ENCODE measurements around the gene FCRLB.

Gene FCRLB

DNA sequence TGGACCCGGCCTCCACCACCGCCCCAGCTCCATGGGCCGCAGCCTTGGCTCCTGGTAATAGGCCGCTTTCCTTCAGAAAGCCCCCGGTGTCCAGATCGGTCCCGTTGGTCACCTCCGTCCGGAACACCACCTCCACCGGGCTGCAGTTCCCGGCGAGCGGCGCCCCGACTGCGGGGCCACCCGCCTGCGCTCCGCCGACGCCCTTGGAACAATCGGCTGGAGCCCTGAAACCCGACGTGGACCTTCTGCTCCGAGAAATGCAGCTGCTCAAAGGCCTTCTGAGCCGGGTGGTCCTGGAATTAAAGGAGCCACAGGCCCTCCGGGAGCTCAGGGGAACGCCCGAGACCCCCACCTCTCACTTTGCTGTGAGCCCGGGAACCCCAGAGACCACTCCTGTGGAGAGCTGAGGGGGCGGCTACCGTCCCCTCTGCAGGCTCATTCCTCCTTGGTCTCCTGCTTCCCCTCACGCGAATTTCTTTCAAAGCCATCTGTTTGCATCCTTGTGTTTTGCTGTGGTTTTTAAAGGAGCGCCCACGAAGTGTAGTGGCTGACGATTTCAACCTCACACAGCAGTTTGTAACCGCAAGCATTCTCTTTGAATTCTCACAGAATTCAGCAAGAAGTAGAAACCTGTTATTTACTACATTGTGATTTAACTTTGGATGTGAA, 6.0 kb downstream of the FCRLB start:
- H3K9me3 Mint-ChIP-seq (ENCODE audit: low read depth), result no peaks in the 10 kb centered on the region
- no peaks in the 10 kb centered on the region for H3K36me3 Mint-ChIP-seq
- peak overlapping the region; percentile 92 for H3K4me3 Mint-ChIP-seq
- peak overlapping the region; percentile 72 for H3K27ac Mint-ChIP-seq
- peaks cover 4% of the 10 kb centered on the region for H3K27me3 Mint-ChIP-seq
- peaks cover 47% of the 10 kb centered on the region for H3K4me1 Mint-ChIP-seq (ENCODE audit: low read depth)

DNA sequence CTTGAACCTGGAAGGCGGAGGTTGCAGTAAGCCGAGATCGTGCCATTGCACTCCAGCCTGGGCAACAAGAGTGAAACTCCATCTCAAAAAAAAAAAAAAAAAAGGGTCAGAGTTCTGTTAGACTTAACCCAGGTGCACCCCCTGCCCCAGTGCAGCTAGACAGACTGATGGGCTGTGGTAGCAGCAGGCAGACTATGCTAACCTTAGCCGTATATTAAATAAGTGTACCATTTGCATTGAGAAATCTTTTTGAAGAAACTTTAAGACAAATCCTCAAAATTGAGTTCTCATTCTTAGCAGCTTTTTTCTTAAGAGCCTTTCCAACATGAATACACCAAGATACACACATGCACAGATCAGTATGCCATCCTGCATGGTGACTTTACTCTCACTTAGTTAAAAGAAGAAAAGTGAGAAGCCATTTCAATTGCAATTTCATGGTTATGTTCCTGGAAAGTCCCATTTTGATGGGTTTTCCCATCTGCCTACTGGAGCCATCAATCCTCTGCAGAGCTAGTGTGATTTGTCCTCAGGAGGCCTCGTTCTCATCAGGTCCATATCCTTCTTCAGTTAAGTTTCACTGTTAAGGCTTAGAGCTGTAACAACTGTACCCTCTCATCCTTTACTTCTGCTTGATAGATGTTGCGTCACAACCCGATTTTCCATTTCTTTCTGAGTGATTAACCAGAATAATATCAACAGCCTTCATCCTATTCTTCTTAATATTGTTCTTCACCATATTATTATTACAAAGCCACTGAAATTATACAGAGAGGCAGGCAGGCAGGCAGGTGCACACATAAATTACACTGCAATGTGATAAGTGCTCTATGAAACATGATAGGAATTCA, 7.3 kb downstream of the FCRLB start:
- Mint-ChIP-seq H3K27me3 (peaks cover 2% of the 10 kb centered on the region), H3K4me3 (peak overlapping the region; percentile 7), H3K9me3 (ENCODE audit: low read depth) (no peaks in the 10 kb centered on the region), H3K36me3 (no peaks in the 10 kb centered on the region), H3K4me1 (ENCODE audit: low read depth) (peaks cover 47% of the 10 kb centered on the region), H3K27ac (peak overlapping the region; percentile 25)

DNA sequence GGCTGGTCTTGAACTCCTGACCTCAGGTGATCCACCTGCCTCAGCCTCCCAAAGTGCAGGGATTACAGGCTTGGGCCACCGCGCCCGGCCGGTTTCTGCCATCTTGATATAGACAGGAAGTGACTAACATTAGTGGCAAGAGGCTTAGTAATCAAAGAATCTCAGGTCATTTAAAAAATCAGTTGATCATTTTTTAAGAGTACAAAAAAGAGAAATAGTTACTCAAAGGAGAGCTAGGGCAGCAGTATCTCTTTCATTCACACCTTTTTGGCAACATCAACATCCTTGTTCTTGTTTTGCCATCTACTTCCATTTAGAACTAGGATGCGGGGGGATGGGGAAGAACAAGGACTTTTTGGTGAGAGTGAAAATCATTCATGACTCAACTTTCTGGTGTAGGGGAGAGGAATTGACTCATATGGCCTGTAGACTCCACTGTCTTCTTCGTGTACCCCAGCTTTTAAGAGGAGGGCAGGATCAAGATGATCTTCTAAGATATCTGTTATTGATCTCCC, 8.8 kb downstream of the FCRLB start:
- H3K27ac Mint-ChIP-seq, result peak overlapping the region; percentile 88
- no peaks in the 10 kb centered on the region for H3K9me3 Mint-ChIP-seq (ENCODE audit: low read depth)
- H3K27me3 Mint-ChIP-seq, result no peaks in the 10 kb centered on the region
- no peaks in the 10 kb centered on the region for H3K36me3 Mint-ChIP-seq
- H3K4me3 Mint-ChIP-seq, result peak overlapping the region; percentile 62
- peaks cover 43% of the 10 kb centered on the region for H3K4me1 Mint-ChIP-seq (ENCODE audit: low read depth)

DNA sequence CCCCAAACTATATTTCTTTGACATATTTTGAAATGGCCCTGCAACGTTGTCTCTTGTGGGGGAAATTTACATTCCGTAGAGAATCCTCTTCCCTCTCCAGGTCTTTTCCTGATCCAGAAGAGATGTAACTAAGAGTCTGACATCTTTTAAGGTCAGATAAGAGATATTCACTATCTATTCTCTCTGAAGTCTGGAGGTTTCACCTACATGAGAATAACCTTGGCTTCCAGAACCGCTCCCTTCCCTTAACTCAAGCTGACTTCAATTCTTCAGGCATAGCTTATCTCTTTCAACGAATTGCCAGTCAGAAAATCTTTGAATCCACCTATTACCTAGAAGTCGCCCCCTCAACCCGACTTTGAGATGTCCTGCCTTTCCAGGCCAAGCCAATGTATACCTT, 9.9 kb downstream of the FCRLB start:
- H3K9me3 Mint-ChIP-seq (ENCODE audit: low read depth), result no peaks in the 10 kb centered on the region
- no peak overlapping the region for H3K4me3 Mint-ChIP-seq
- peaks cover 44% of the 10 kb centered on the region for H3K4me1 Mint-ChIP-seq (ENCODE audit: low read depth)
- no peaks in the 10 kb centered on the region for H3K36me3 Mint-ChIP-seq
- H3K27ac Mint-ChIP-seq, result no peak overlapping the region
- no peaks in the 10 kb centered on the region for H3K27me3 Mint-ChIP-seq

DNA sequence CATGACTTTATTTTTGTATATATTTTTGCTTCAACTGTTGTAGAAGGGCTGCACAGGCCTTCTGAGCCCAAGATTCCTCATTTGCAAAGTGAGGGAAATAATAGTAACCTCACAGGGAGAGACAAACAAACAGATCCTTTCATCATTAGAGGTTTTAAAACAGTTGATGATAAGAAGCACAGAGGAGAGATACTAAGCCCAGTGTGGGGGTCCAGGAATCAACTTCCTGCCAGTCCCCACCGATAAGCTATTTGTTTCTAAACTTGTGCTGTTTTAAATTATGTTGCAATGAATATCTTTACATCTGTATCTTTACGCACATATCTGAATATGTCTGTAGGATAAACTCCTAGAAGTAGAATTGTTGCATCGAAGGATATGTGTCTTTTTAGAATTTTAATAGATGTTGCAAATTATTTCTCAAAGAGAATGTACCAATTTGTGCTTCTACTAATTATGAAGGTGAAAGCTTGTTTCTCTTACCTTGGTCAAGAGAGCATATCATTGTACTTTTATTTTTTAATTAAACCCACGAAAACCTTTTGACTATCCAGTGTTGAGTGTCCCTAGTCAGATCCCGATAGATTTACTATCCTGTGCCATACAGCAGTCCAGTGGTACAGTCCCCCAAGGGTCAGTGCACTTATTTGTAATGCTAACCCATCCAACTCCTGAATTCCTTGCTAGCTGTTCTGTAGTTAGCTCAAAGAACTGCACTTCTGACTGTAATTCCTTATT, 10.8 kb downstream of the FCRLB start:
- Mint-ChIP-seq H3K27me3 (no peaks in the 10 kb centered on the region), H3K36me3 (no peaks in the 10 kb centered on the region), H3K4me3 (no peak overlapping the region), H3K4me1 (ENCODE audit: low read depth) (peaks cover 47% of the 10 kb centered on the region), H3K9me3 (ENCODE audit: low read depth) (no peaks in the 10 kb centered on the region), H3K27ac (no peak overlapping the region)

DNA sequence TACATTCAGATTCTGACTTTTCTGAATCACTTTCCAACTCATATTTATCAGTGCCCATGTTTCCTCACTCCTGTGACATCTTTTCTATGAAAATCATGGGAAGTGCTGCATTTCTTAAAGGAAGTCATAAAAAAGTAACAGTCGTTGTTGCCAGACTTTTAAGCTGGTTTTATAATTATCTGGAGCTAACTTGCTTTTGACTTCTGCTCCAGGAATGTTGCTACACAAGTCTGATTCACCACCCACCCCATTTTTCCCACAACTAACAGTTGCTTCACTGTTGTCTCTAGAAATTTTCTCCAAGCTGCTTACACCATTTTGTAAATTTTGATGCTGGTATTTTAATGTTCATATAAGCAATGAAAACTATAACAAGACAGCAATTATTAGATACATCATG, 12.2 kb downstream of the FCRLB start:
- Mint-ChIP-seq H3K4me3 (no peak overlapping the region), H3K27me3 (no peaks in the 10 kb centered on the region), H3K9me3 (ENCODE audit: low read depth) (no peaks in the 10 kb centered on the region), H3K27ac (no peak overlapping the region), H3K36me3 (no peaks in the 10 kb centered on the region), H3K4me1 (ENCODE audit: low read depth) (peaks cover 39% of the 10 kb centered on the region)

DNA sequence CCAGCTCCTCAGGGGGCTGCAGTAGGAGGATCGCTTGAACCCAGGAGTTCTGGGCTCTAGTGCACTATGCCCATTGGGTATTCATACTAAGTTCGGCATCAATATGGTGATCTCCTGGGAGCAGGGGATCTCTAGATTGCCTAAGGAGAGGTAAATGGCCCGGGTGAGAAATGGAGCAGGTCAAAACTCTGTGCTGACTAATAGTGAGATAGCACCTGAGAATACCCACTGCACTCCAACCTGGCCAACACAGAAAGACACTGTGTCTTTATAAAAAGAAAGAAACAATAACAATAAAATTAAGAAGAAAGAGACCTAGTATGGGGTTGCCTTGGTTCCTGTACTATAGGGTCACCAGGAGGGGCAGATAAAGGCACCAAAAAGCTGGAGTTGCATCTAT, 14.5 kb downstream of the FCRLB start:
- H3K4me3 Mint-ChIP-seq, result no peak overlapping the region
- no peak overlapping the region for H3K27ac Mint-ChIP-seq
- H3K4me1 Mint-ChIP-seq (ENCODE audit: low read depth), result peaks cover 32% of the 10 kb centered on the region
- H3K27me3 Mint-ChIP-seq, result no peaks in the 10 kb centered on the region
- H3K9me3 Mint-ChIP-seq (ENCODE audit: low read depth), result no peaks in the 10 kb centered on the region
- no peaks in the 10 kb centered on the region for H3K36me3 Mint-ChIP-seq

DNA sequence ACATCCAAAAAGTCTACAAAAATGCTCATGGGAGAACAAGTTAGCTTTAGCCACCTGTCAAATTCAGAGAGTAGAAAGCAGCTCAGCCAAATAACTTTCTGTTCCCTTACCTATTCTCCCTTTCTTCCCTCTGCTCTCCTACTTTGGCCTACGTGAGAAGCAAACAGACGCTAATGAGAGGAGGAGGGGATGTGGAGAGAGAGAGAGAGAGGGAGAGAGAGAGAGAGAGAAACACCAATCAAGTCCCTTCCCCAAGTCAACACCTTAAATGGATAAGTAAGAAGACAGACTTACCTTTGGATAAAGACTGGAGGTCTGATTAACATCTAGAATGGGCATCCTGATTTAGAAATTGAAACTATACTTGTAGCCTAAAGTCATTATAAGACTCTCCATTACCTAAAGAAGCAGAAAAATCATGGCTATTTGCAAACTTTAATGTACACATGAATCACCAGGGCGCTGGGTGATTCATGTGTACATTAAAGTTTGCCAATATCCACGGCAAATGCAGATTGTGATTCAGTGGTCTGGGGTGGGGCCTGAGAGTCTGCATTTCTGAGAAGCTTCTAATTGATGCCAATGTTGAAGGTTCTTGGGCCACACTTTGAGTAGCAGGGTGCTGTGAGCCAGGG, 15.1 kb downstream of the FCRLB start:
- no peaks in the 10 kb centered on the region for H3K36me3 Mint-ChIP-seq
- no peak overlapping the region for H3K4me3 Mint-ChIP-seq
- no peaks in the 10 kb centered on the region for H3K9me3 Mint-ChIP-seq (ENCODE audit: low read depth)
- peaks cover 28% of the 10 kb centered on the region for H3K4me1 Mint-ChIP-seq (ENCODE audit: low read depth)
- no peak overlapping the region for H3K27ac Mint-ChIP-seq
- no peaks in the 10 kb centered on the region for H3K27me3 Mint-ChIP-seq

DNA sequence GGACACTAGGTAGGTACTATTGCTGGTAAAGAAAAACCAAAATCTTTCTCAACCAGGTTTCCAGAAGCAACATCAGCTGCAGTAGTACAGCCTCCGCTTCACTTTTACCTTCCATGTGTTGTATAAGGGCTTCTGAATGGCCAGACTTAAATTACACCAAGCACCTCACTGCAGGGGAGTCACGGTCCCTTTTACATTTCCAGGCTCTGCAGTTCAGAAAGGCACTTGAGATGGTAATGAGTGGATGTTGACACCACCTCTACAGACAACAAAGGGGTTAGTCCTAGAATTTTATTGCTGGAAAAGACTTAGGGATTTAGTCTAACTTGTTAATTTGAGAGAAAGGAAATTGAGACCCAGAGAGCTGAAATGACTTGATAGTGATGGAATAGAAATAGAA, 16.3 kb downstream of the FCRLB start:
- H3K4me1 Mint-ChIP-seq (ENCODE audit: low read depth), result peaks cover 26% of the 10 kb centered on the region
- H3K27ac Mint-ChIP-seq, result no peak overlapping the region
- no peak overlapping the region for H3K4me3 Mint-ChIP-seq
- H3K9me3 Mint-ChIP-seq (ENCODE audit: low read depth), result no peaks in the 10 kb centered on the region
- no peaks in the 10 kb centered on the region for H3K36me3 Mint-ChIP-seq
- H3K27me3 Mint-ChIP-seq, result no peaks in the 10 kb centered on the region

DNA sequence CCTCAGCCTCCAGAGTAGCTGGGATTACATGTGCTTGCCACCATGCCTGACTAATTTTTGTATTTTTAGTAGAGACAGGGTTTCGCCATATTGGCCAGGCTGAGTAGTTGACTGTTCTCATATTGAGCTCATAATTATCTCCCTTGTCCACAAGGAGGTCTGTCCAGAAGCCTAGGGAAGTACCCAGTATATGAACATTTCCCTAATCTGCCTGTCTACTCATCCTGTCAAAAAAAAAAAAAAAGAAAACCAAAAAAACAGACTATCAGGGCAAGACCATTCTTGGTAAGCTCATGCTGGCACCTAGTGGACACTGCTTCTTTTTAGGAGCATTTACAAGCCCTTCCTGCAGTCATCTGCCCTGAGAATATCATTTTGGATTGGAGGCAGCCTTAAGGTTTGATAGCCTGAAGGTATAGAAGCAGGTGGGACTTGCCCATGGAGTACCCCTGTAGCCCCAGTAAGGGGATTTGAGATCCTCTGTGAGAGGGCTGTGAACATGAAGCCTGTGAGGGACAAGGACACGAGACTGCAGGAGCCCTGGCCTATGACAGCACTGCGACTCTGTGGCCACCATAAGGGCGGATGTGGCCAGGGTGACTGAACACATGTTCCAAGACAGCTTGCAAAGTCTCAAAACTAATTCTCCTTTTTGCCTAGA, 17.4 kb downstream of the FCRLB start:
- no peaks in the 10 kb centered on the region for H3K36me3 Mint-ChIP-seq
- H3K27me3 Mint-ChIP-seq, result no peaks in the 10 kb centered on the region
- H3K4me3 Mint-ChIP-seq, result no peak overlapping the region
- H3K27ac Mint-ChIP-seq, result no peak overlapping the region
- no peaks in the 10 kb centered on the region for H3K9me3 Mint-ChIP-seq (ENCODE audit: low read depth)
- H3K4me1 Mint-ChIP-seq (ENCODE audit: low read depth), result peaks cover 31% of the 10 kb centered on the region

DNA sequence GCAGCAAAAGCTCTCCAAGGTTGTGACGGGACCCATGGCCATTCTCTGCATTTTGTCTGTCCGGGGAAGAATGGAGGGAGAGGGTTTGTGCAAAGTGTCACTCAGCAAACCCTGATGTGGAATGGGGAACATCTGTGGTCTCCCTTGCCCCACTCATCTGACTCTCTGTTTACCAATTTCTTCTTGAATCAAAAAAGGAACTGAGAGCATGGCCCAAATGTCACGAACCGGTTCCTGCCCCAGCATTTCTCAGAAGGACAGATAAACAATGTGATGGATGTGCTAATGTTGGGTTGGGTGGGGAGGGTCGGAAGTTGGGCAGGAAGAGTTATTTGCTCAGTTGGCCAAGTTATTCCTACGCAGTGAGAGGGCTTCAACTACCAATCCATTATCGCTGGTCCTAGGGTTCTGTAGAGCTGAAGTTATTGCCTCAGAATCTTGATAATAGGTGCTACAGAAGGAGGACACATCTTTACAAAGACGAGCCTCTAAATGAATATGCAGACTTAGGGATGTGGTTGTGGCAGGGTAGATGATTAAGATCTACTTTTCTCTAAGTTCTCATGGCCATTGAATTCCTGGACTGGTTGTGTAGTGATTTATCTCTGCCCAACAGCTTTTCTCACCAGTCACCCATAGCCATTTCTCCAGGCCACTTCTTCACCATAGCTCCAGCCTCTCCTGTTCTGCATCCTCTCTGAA, 18.7 kb downstream of the FCRLB start:
- H3K9me3 Mint-ChIP-seq (ENCODE audit: low read depth), result no peaks in the 10 kb centered on the region
- no peaks in the 10 kb centered on the region for H3K27me3 Mint-ChIP-seq
- H3K27ac Mint-ChIP-seq, result no peak overlapping the region
- H3K4me1 Mint-ChIP-seq (ENCODE audit: low read depth), result peaks cover 41% of the 10 kb centered on the region
- no peaks in the 10 kb centered on the region for H3K36me3 Mint-ChIP-seq
- H3K4me3 Mint-ChIP-seq, result no peak overlapping the region

DNA sequence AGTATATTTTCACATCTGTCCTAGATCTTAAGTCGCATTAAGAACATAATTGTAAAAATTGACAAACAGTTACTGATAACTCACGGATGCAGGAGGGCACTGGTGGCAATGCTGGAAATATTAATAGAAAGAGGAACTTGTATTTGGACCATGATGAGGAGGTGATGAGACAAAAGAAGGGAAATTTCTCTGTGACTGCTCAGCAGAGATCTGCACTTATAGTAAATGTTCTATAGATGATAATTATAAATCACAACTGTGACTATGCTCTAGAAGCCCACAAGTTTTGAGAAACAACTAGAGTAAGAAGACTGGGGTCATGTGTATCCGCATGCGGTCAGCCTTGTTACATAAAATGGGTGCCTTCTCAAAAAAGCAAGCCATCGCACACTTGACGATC, 19.6 kb downstream of the FCRLB start:
- Mint-ChIP-seq H3K4me1 (ENCODE audit: low read depth) (peaks cover 45% of the 10 kb centered on the region), H3K9me3 (ENCODE audit: low read depth) (no peaks in the 10 kb centered on the region), H3K36me3 (no peaks in the 10 kb centered on the region), H3K4me3 (no peak overlapping the region), H3K27ac (no peak overlapping the region), H3K27me3 (peaks cover 4% of the 10 kb centered on the region)

DNA sequence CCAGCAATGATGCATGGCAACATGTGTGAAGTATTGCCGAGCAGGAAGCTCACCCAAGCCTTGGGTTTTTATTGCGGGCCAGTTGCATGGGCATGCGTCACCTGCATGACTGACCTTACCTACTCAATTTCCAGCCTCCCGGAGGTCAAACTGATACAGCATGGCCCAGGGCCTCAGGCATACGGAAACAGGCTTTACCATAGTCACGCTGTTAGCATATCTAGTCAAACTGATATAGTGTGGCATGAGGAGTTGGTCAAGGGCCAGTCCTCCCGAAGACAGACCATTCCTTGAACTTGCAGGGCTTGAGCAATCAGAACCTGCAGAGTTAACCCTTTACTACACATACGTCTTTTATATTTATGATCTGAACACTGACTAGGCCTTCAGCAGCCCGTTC, 21.9 kb downstream of the FCRLB start:
- no peak overlapping the region for H3K27ac Mint-ChIP-seq

DNA sequence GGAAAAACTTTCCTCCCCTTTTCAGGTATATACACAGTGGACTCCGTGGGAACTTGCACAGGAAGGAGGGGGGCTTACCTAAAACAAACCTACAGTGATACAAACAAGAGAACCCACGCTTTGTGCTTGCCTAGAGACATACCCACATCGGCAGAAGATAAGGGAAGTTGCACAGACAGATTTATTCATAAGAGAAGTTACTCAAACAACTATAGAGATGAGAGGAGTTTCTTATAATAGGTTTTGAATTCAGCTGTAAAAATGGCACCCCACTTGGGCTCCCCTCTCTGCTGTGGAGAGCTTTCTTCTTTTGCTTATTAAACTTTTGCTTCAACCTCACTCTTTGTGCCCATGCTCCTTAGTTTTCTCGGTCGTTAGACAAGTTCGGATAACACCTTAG, 26.5 kb downstream of the FCRLB start:
- peak overlapping the region; percentile 6 for H3K4me3 Mint-ChIP-seq
- H3K9me3 Mint-ChIP-seq (ENCODE audit: low read depth), result no peaks in the 10 kb centered on the region
- H3K36me3 Mint-ChIP-seq, result peaks cover 3% of the 10 kb centered on the region
- H3K27me3 Mint-ChIP-seq, result peaks cover 4% of the 10 kb centered on the region
- H3K27ac Mint-ChIP-seq, result no peak overlapping the region
- H3K4me1 Mint-ChIP-seq (ENCODE audit: low read depth), result peaks cover 52% of the 10 kb centered on the region

More for the DNA sequence above, 21.9 kb downstream of the FCRLB start:
- no peak overlapping the region for H3K4me3 Mint-ChIP-seq
- H3K27me3 Mint-ChIP-seq, result peaks cover 4% of the 10 kb centered on the region
- peaks cover 49% of the 10 kb centered on the region for H3K4me1 Mint-ChIP-seq (ENCODE audit: low read depth)
- no peaks in the 10 kb centered on the region for H3K9me3 Mint-ChIP-seq (ENCODE audit: low read depth)
- H3K36me3 Mint-ChIP-seq, result no peaks in the 10 kb centered on the region
